NCI-H2227 treated with DMSO at 0.1 percent for 48 hours (cell line): ENCODE measurements around the gene MFAP4.

Experiments
- DNase-seq: peaks from one replicate; lab custom pipeline; 2025; lab: John Stamatoyannopoulos, UW

Gene MFAP4

GRCh38 chr17:19348081-19348650 lies 38.8 kb downstream of the MFAP4 start:
- DNase-seq = no peak

GRCh38 chr17:19347323-19348080 lies 39.5 kb downstream of the MFAP4 start:
- DNase-seq = no peak

DNA sequence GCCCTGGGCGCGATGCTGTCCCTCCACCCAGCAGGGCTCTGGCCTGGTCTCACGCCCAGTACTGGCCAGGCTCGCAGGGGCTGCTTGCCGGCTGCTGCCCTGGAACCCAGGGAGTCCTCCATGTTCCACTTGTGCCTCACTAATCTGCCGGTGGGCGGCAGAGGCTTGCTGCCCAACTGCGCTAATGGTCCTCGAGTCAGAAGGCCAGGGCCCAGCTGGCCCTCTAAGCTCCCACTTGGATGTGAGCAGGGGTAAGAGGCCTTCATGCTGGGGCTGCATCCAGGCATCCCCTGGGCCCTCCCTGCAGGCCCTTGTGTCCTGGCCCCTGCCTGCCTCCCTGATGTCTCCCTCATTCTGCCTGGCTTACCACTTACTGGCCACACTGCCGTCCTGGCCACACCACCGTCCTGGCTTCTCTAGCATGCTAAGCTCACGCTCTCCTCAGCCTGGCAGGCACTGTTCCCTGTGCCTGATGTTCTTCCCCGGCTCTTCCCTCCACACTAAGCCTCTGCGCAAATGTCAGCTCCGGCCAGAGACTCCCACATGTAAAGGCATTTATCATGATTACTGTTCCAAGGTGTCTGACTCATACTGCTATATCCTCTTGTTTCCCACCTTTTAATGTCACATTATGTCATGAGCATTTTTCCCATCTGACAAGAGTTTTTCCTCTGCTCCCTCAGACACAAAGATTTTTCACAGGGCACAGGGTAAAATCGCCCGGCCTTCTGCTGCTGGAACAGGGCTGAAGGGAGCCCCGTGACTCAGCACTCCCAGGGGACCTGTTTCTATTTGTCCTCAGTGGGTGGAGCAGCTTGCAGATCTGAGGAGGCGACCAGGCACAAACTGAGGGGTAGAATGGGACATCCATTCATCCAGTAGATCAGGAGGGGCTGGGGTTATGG lies 40.4 kb downstream of the MFAP4 start:
- DNase-seq = no peak

DNA sequence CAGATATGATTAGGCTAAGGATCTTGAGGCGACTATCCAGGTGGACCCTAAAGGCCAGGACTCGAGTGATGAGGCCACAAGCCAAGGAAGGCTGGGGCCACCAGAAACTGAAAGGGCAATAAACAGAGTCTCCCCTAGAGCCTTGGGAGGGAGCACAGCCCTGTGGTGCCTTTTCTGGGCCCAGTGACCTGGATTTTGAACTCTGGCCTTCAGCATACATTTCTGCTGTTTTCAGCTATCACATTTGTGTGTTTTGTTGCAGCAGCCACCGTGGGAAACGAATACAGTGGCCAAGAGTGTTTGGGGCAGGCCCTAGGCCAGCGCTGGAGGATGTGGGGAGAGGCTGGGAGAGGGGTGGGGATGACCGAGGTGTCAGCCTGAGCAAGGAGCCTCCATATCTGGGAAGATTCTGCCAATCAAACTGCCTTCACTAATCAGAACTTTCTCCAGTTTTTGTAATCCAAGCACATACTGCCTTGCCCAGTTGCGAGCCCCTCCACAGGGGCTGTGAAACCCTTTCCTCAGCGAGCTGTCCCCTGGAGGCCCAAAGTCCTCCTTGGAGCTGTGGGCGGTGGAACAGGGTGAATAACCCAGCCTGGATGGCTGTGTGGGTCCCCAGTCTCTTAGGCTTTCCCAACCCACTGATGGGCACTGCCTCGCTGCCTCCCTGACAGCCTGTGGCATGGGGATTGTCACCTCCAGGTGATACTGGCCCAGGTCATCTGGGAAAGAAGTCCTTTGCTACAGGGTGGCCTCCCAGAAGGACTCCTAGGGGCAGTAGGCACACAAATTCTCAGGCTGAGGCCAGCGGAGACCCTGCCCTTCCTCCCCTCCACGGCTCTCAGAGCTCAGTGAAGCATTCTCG lies 41.3 kb downstream of the MFAP4 start:
- DNase-seq = no peak

DNA sequence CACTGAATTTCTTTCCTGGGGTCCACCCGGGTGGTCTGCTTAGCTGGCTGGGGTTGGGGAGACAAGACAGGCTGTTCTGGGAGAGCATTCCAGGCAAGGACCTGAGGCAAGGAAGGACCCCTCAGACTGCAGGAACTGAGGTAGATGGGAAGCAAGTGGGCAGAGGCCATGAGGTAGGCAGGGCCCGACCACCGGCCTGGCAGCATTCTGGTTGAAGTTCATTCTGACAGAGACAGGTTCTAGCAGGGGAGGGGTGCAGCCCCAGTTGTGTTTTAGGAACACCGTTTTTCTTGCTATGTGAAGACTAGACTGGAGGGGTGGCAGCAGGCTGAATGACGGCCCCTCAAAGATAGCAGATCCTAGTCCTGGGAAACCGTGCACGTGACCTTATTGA lies 41.9 kb downstream of the MFAP4 start:
- DNase-seq = no peak

DNA sequence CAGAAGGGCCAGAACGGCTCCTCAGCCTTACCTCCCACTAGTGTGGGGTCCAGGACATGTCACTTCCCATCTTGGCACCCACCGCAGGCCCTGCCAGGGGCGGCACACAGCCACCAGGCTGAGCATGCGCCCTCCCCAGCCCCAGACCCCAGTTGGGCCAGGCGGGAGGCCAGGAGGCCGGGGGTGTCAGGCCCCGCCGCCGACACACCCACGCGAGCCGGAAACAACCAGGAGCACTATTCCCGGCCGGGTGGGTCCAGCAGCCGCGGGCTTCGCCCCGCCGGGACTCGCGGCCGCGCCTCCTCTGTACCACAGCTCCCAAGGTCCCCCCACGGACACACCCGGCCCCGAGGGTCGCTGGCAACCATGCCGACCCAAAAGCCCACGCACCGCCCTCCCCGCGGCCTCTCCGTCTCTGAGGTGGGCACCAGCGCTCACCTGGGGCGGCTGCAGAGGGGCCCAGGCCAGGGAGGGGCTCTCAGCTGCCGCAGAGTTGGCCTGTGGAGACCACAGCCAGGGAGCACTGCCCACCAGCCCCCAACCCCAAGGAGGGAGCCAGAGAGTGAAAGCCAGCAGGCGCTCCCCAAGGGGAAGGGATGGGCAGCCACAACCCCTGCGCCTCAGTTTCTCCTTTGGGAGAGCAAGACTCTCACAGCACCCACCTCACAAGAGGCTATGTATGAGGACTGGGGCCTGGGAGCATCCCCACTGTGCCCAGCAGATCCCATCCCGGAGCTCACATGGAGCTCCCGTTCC lies 42.5 kb downstream of the MFAP4 start:
- no peak for DNase-seq

- no peak for DNase-seq
Observed at GRCh38 chr17:19343671-19344151, 43.3 kb downstream of the MFAP4 start.

- DNase-seq = no peak
Observed at GRCh38 chr17:19343256-19343630, 43.7 kb downstream of the MFAP4 start.

DNA sequence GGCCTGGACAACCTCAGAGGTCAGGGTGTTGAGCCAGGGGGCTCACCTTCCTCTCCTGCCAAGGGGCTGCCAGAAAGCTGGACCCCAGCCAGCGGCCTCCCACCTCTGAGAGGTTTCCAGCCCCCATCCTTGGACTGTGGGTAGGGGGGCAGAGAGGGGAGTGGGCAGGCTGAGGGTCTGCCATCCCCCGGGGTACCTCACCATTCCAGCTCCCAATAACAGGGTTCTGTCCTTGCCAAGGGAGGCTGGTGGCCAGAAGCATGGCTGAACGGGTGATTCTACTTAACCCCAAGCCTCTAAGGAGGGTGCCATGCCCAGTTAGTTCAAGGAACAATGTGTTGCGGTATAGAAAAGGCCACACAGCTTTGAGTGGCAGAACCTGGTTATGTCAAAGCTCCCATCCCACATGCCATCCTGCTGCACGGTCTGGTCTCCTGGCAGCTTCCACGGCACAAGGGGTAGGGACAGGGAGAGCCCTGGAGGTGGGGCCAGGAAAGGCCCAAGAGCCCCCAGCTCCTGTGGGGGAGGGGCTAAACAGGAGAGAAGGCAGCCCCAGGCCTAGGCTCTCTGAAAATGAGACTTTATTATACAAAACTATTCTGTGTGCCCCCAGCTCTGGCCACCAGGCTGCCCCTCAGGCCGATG lies 44.3 kb downstream of the MFAP4 start:
- DNase-seq = no peak

DNA sequence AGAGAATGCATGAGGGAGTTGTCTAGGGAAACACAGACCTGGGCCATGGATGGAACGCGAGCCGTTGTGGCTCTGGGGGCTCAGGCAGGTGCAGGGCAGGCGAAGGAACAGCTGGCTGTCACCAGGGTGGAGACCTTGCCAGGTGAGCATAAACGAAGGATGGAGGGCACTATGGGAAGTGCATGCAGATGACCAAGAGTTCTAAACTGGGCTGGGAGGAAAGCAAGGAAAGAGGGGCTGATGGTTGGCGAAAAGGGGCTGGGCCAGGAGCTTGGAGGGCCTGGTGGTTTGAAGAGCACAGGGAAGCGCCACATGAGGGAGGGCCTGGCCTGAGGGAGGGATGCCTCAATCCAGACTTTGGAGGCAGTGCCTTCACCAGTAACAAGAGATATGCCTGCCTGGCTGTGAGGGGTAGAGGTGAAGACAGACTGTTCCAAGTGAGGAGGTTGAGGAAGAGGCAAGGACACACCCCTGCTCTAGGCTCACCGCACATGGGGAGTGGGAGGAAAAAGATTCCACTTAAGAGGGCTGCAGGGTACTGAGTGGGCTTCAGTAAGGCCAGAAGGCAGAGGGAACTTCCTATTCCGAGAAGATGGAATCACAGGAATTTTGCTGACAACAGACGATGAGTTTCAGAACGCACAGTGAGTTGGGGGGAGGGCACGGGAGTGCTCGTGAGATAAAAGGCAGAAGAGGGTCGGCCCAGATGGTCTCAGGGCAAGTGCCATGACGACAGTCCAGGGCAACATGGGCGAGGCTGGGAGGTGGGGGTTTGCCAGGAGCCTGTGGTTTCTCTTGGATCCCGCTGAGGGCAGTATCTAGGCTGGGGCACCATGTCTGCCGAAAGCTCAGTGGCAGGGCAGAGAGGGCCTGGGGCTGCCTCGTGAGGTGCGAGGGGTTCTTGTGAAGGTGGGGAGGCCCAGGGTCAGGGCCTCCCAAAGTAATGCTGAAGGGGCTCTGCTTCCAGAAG lies 45.1 kb downstream of the MFAP4 start:
- DNase-seq = no peak

GRCh38 chr17:19341211-19341631 lies 45.8 kb downstream of the MFAP4 start:
- DNase-seq = no peak

DNA sequence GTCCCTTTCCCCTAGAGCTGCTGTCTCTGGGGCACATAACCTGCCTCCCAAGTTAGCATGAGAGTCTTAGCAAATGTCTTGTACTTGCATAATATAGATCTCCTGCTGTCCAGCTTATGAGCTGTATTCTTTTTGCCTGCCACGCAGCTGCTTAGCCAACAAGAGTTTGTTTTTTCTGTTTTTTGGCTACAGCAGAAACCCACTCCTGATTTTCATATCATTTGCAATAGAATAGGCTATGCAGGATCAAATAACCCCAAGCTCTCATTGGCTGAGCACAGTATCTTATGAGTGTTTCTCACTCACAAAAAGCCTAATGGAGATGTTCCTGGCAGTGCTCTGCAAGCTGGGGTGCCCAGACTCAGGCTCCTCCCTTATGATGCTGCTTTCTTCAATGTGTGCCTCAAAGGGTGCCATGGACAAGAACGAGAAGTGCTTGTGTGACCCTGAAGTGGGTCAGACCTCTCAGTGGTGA lies 47.6 kb downstream of the MFAP4 start:
- DNase-seq = no peak

GRCh38 chr17:19338031-19338990 lies 48.7 kb downstream of the MFAP4 start:
- DNase-seq = no peak

- DNase-seq = no peak
Observed at GRCh38 chr17:19337712-19338023, 49.3 kb downstream of the MFAP4 start.

- no peak for DNase-seq
Observed at GRCh38 chr17:19336938-19337711, 49.9 kb downstream of the MFAP4 start.

GRCh38 chr17:19335951-19336631 lies 50.9 kb downstream of the MFAP4 start:
- DNase-seq = no peak

DNA sequence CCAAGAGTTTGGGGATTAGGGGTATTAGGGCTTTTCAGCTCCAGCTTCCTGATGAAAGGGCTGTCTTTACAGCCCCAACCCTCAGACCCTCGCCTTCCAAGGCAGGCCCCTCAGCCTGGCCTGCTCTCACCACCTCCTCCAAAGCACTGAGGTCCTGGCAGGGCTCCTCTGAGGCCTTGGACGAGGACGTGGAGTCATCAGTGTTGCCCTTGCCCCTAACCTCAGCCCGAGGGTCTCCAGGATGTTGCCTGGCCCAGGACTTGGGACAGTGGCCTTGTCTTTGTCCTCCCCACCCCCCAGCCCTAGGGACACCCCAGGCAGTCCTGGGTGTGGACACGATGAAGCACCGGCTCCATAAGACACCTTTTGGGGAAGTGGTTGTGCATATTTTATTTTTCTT lies 52.7 kb downstream of the MFAP4 start:
- no peak for DNase-seq
